Psoas muscle (tissue), 8 donors: Measurements from ENCODE around the gene FBXW5. TPM values are rescaled to one million over a fixed set of nuclear protein-coding genes. Genes with fewer than 3 reads are reported as not detected.

Experiments
- ATAC-seq, 4 donors: fragments of 200-7000 bp; cut with Tn5 transposase; one replicate each; pipeline ENCODE4 v1.9.1; 2020; ENCODE audit warnings: moderate library complexity in 3 of 4, mild to moderate bottlenecking in 2 of 4
- DNase-seq, 2 donors: peaks; one replicate each; pipeline ENCODE4 v3.0.0-alpha.2; 2020
- H3K27ac ChIP-seq: fragments of 200-600 bp; one replicate; pipeline ENCODE4 v1.8.0; 2022
- H3K27me3 ChIP-seq, 3 donors: fragments of 200-600 bp in 1 of 3; one replicate each; pipeline versions ENCODE4 v1.6.1 to v1.8.0; 2013 to 2022; ENCODE audit warnings: low read length in 2 of 3, mild to moderate bottlenecking in 2 of 3, moderate library complexity in 1 of 3; ENCODE audit not compliant: insufficient read depth in 3 of 3
- H3K36me3 ChIP-seq, 2 donors: fragments of 200-600 bp in 1 of 2; one replicate each; pipeline versions ENCODE4 v1.6.1 to v1.8.0; 2013 to 2022; ENCODE audit warnings: low read depth in 1 of 2, mild to moderate bottlenecking in 1 of 2, moderate library complexity in 1 of 2; ENCODE audit not compliant: insufficient read depth in 1 of 2
- H3K4me1 ChIP-seq: fragments of 200-600 bp; one replicate; pipeline ENCODE4 v1.8.0; 2022
- H3K4me3 ChIP-seq: fragments of 200-600 bp; one replicate; pipeline ENCODE4 v1.8.0; 2022; ENCODE audit warnings: mild to moderate bottlenecking
- H3K9me3 ChIP-seq: fragments of 200-600 bp; one replicate; pipeline ENCODE4 v1.8.0; 2022
- WGBS, 3 donors: extraction: QIAGEN DNeasy Blood & Tissue Kit; methylation state at CpG; one replicate each; pipeline versions ENCODE4 v1.1.6 to v1.1.7; 2013; 5-methylcytosine and 5-hydroxymethylcytosine counted together
- intact Hi-C, 2 donors: fragments of 100-400 bp; cut with DNase I; formaldehyde crosslinking; loops; one replicate each; pipeline versions ENCODE4 v1.11.0 to v1.14.2; 2022
- polyA plus RNA-seq, 3 donors: library from polyadenylated mRNA; stranded (reverse); fragments of 200-250 nt; gene quantifications; one replicate each; pipeline ENCODE4 v1.2.3, GENCODE V29; 2013
- total RNA-seq, 4 donors: library from RNA; stranded (reverse); fragmentation: NEBNext Ultra II Directional in 2 of 4; extraction: Animal tissue kit (Norgen Biotek cat#: 25700) in 2 of 4; gene quantifications; one replicate each; pipeline versions ENCODE4 v1.2.1 to v1.2.4, GENCODE V29; 2021 to 2023
- TF ChIP-seq, protein P1 (sequence below): fragments of 200-600 bp; IDR thresholded peaks from one replicate; pipeline ENCODE4 v1.8.0; 2022; ENCODE audit warnings: antibody characterized with exemption
- donor health status: healthy with polysubstance abuse.
- donor health status: DM: no; HTN: no; CAD: no; lungs with moderate emphysema.
- donor health status: Bipolar disorder and iron deficiency.
- donor health status: healthy.
- donor health status: DM: yes; HTN: yes; CAD: no.
- donor health status: DM: no; HTN: no; CAD: no.
- donor health status: DM: no; HTN: no; CAD: no.
- donor health status: DM: yes; HTN: yes; CAD: no.

FBXW5 gene
- total and polyA plus RNA-seq, 7 donors = 135 to 261 (median 202) TPM

DNA sequence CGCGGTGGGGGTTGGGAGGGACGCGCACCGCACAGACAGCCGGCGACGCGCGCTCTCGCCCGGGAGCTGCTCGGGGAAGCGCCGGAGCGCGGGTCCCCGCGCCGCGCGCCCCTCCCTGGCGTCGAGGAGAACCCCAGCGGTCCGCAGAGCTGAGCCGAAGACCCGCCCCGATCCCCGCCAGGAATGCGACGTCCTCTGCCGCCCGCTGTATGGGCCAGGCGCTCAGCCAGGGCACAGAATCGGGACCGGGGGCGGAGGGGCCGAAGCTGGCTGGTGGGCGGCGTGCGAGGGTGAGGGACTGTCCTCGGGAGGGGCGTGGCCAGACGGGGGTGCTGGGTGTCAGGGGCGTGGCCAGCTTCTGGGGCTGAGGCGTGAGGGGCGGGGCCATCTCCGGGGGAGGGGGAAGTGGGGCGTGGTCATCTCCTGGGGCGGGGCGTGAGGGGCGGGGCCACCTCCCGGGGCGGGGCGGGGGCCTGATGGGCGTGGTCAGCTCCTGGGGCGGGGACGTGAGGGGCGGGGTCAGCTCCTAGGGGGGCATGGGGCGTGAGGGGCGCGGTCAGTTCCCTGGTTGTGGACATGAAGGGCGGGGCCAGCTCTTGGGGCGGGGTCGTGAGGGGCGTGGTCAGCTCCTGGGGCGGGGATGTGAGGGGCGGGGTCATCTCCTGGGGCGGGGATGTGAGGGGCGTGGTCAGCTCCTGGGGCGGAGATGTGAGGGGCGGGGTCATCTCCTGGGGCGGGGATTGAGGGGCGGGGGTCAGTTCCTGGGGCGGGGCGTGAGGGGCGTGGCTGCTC is 33.7 kb upstream of the FBXW5 start:
- peak; percentile 74 to 89 for DNase-seq
- peak; percentile 58 to 76 (median 68) for ATAC-seq
- no peak overlapping the region for H3K27ac ChIP-seq
- TF ChIP-seq, protein P1, sequence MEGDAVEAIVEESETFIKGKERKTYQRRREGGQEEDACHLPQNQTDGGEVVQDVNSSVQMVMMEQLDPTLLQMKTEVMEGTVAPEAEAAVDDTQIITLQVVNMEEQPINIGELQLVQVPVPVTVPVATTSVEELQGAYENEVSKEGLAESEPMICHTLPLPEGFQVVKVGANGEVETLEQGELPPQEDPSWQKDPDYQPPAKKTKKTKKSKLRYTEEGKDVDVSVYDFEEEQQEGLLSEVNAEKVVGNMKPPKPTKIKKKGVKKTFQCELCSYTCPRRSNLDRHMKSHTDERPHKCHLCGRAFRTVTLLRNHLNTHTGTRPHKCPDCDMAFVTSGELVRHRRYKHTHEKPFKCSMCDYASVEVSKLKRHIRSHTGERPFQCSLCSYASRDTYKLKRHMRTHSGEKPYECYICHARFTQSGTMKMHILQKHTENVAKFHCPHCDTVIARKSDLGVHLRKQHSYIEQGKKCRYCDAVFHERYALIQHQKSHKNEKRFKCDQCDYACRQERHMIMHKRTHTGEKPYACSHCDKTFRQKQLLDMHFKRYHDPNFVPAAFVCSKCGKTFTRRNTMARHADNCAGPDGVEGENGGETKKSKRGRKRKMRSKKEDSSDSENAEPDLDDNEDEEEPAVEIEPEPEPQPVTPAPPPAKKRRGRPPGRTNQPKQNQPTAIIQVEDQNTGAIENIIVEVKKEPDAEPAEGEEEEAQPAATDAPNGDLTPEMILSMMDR = no peak
- peaks cover 0 to 8% (median 6%) of the 10 kb centered on the region in 3 donors for H3K27me3 ChIP-seq
- WGBS, 3 donors = 1 to 2% (median 2%) methylated on average over 33 to 78 of the region's 78 CpGs
- no peaks in the 10 kb centered on the region for H3K36me3 ChIP-seq
- peak overlapping the region; percentile 64 for H3K4me3 ChIP-seq
- H3K4me1 ChIP-seq = peaks cover 12% of the 10 kb centered on the region
- intact Hi-C loops = no loop called here
- H3K9me3 ChIP-seq = no peaks in the 10 kb centered on the region

DNA sequence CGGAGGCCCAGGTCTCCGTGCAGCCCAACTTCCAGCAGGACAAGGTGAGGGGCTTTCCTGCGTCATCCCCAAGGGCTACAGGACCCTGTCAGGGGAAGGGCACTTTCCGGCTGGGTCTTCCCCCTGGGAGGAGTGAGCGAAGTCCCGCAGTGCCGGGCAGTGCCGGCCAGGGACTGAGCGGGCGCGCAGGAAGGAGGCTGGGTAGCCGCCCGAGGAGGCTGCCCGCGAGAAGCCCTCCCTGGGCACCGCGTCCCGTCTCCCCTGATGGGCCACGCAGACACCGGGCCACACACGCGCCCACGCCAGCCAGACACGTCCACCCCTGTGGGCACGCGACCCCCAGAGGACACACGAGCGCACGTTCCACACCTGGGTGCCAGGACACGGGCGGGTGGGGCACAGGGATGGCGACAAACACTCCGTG is 33.1 kb upstream of the FBXW5 start:
- H3K36me3 ChIP-seq = no peaks in the 10 kb centered on the region
- ATAC-seq (peak in 3 of 4 donors; percentile 2 to 5 (median 4)), DNase-seq (no peak)
- H3K9me3 ChIP-seq = no peaks in the 10 kb centered on the region
- 10 to 11% (median 10%) methylated on average over 23 to 33 of the region's 33 CpGs for WGBS, 3 donors
- TF ChIP-seq, protein P1 = no peak
- intact Hi-C loops = no loop called here
- H3K27me3 ChIP-seq = peaks cover 0 to 4% (median 3%) of the 10 kb centered on the region in 3 donors
- H3K4me3 ChIP-seq = peak overlapping the region; percentile 64
- no peak overlapping the region for H3K27ac ChIP-seq
- peaks cover 12% of the 10 kb centered on the region for H3K4me1 ChIP-seq

- H3K4me1 ChIP-seq = peaks cover 12% of the 10 kb centered on the region
These were observed 32.7 kb upstream of the FBXW5 start, which contains the start of gene PTGDS for GRCh38 chr9:136977223-136977622. PTGDS (plus strand) TSS chr9:136977504; CDS start chr9:136977579, 75 bp downstream.

DNA sequence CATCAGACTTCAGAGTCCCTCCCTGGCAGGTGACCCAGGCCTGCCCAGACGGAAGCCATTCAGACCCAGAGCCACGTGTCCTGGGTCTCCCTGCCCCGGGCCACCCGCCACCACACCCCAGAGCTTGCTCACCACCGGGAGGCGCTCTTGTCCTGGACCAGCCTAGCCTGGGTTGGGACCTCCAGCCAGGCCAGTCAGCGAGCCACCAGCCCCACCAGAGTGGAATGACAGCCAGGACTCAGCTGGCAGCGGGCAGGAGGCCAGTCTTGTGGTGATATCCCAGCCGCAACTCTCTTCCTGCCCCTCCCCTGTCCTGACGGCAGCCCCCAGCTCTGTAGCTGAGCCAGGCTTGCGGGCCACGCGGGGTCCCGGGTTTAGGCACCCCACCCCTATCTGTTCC is 31.1 kb upstream of the FBXW5 start:
- Histone ChIP-seq H3K27me3 (peaks cover 0 to 3% (median 0%) of the 10 kb centered on the region in 3 donors), H3K27ac (no peak overlapping the region), H3K4me1 (peaks cover 12% of the 10 kb centered on the region), H3K9me3 (no peaks in the 10 kb centered on the region), H3K36me3 (no peaks in the 10 kb centered on the region), H3K4me3 (no peak overlapping the region)
- TF ChIP-seq, protein P1 = peak; percentile 14
- intact Hi-C loops = no loop called here
- DNase-seq = no peak
- peak in 1 of 4 donors; percentile 18 for ATAC-seq
- 17 to 31% (median 19%) methylated on average over 12 to 14 of the region's 14 CpGs for WGBS, 3 donors

More at GRCh38 chr9:136977223-136977622, 32.7 kb upstream of the FBXW5 start, which contains the start of gene PTGDS:
- intact Hi-C loops = no loop called here
- Histone ChIP-seq H3K36me3 (no peaks in the 10 kb centered on the region), H3K27ac (no peak within 1 kb of the TSS), H3K4me3 (peak within 1 kb of the TSS; percentile 64), H3K9me3 (no peaks in the 10 kb centered on the region), H3K27me3 (peaks cover 0 to 4% (median 3%) of the 10 kb centered on the region in 3 donors)
- DNase-seq = peak in 1 of 2 donors; percentile 79
- TF ChIP-seq, protein P1 = no peak
- WGBS, 3 donors = 41 to 66% (median 47%) methylated on average over 8 to 10 of the region's 10 CpGs
- peak; percentile 11 to 36 (median 26) for ATAC-seq
